SK-N-SH (cell line): ENCODE data around the gene CPEB1. TPM values are rescaled to one million over a fixed set of nuclear protein-coding genes. Genes with fewer than 3 reads are reported as not detected.
A peak's percentile ranks its signal among the peaks of the same experiment; 100 is the strongest.

ENCODE experiments used
- CTCF ChIA-PET: fragments of 300-600, 350-600 bp; formaldehyde crosslinking; extraction: SDS; loops from one replicate; lab custom pipeline; 2021; lab: Yijun Ruan, JAX
- POLR2A ChIA-PET: fragments of 350-600 bp; sonication (Branson Sonifier 250); formaldehyde crosslinking; extraction: SDS; loops from one replicate; lab custom pipeline; 2020; ENCODE audit warnings: antibody characterized with exemption, inconsistent platforms; lab: Yijun Ruan, JAX
- DNase-seq: peaks from one replicate; pipeline ENCODE4 v3.0.0; 2012
- H2AFZ ChIP-seq: fragments of 200-600 bp; sonication (generic); 2 replicates; pipeline ENCODE4 v1.8.1; 2016; ENCODE audit warnings: antibody characterized with exemption, mild to moderate bottlenecking, low read depth
- H3F3A ChIP-seq: fragments of 200-600 bp; sonication (generic); replicated peaks from 2 replicates; pipeline ENCODE3; 2016; ENCODE audit warnings: antibody characterized with exemption, mild to moderate bottlenecking; ENCODE audit not compliant: insufficient read depth
- H3K27ac ChIP-seq, 2 experiments: fragments of 200-500 bp in 1 of 2; fragments of 200-600 bp in 1 of 2; sonication (Bioruptor generic) in 1 of 2; sonication (generic), shearing (Covaris generic) in 1 of 2; 2 replicates each; pipeline versions ENCODE4 v1.5.1 to v1.6.1; 2014 to 2016; ENCODE audit warnings: low read depth in 2 of 2, inconsistent platforms in 1 of 2, low read length in 1 of 2, mild to moderate bottlenecking in 1 of 2, mixed read lengths in 1 of 2
- H3K27me3 ChIP-seq: fragments of 200-600 bp; sonication (generic), shearing (Covaris generic); 2 replicates; pipeline ENCODE4 v1.6.1; 2016; ENCODE audit warnings: mixed run types; ENCODE audit not compliant: insufficient read depth
- H3K36me3 ChIP-seq, 2 experiments: fragments of 200-500 bp in 1 of 2; fragments of 200-600 bp in 1 of 2; sonication (Bioruptor generic) in 1 of 2; sonication (generic) in 1 of 2; replicated peaks in 1 of 2; 2 replicates each; pipeline versions ENCODE3 to v1.5.1; 2014 to 2016; ENCODE audit warnings: low read length in 1 of 2, mild to moderate bottlenecking in 1 of 2; ENCODE audit not compliant: insufficient read depth in 2 of 2, control insufficient read depth in 1 of 2
- H3K4me1 ChIP-seq, 2 experiments: fragments of 200-500 bp in 1 of 2; fragments of 200-600 bp in 1 of 2; sonication (Bioruptor generic) in 1 of 2; sonication (generic), shearing (Covaris generic) in 1 of 2; 2 replicates each; pipeline versions ENCODE4 v1.5.1 to v1.6.1; 2014 to 2016; ENCODE audit warnings: low read depth in 1 of 2, low read length in 1 of 2, mixed run types in 1 of 2; ENCODE audit not compliant: insufficient read depth in 2 of 2, control insufficient read depth in 1 of 2
- H3K4me2 ChIP-seq: fragments of 200-600 bp; sonication (generic), shearing (Covaris generic); 2 replicates; pipeline ENCODE4 v1.6.1; 2017; ENCODE audit warnings: mixed run types
- H3K4me3 ChIP-seq, 2 experiments: fragments of 200-500 bp in 1 of 2; fragments of 200-600 bp in 1 of 2; sonication (Bioruptor generic) in 1 of 2; sonication (generic), shearing (Covaris generic) in 1 of 2; 2 replicates each; pipeline versions ENCODE4 v1.5.1 to v1.8.1; 2014 to 2016; ENCODE audit warnings: low read depth in 2 of 2, inconsistent platforms in 1 of 2, low read length in 1 of 2, mild to moderate bottlenecking in 1 of 2, mixed read lengths in 1 of 2, moderate library complexity in 1 of 2
- H3K79me2 ChIP-seq: fragments of 200-600 bp; sonication (generic); 2 replicates; pipeline ENCODE4 v1.8.1; 2017; ENCODE audit warnings: mild to moderate bottlenecking; ENCODE audit not compliant: insufficient read depth
- H3K9ac ChIP-seq: fragments of 200-600 bp; sonication (generic); 2 replicates; pipeline ENCODE4 v1.6.1; 2017; ENCODE audit warnings: mixed run types
- H3K9me2 ChIP-seq: fragments of 200-600 bp; sonication (generic); 2 replicates; pipeline ENCODE4 v1.6.1; 2017; ENCODE audit warnings: mixed run types
- H3K9me3 ChIP-seq: fragments of 200-600 bp; sonication (generic); 2 replicates; pipeline ENCODE4 v1.6.1; 2017; ENCODE audit warnings: mixed run types, mild to moderate bottlenecking, moderate library complexity
- H4K20me1 ChIP-seq: fragments of 200-600 bp; sonication (generic); 2 replicates; pipeline ENCODE4 v1.6.1; 2017; ENCODE audit warnings: mild to moderate bottlenecking, mixed run types; ENCODE audit not compliant: insufficient read depth
- CHD2 ChIP-seq: fragments of 150-350 bp; IDR thresholded peaks from 2 replicates; pipeline ENCODE4 v1.6.1; 2018; ENCODE audit warnings: low read length; ENCODE audit not compliant: partially characterized antibody
- ELF1 ChIP-seq: IDR thresholded peaks from 2 replicates; pipeline ENCODE4 v1.4.0; 2012
- EP300 ChIP-seq, 2 experiments: IDR thresholded peaks; 2 replicates each; pipeline versions ENCODE4 v1.4.0 to v1.6.1; 2012; ENCODE audit warnings: borderline replicate concordance in 1 of 2, low read depth in 1 of 2, low read length in 1 of 2
- FOXJ3 ChIP-seq: sonication (generic); formaldehyde crosslinking; IDR thresholded peaks from 2 replicates; pipeline ENCODE4 v1.5.1; 2020; ENCODE audit warnings: mild to moderate bottlenecking, missing genetic modification reagents
- FOXM1 ChIP-seq: IDR thresholded peaks from 2 replicates; pipeline ENCODE4 v1.4.0; 2012; ENCODE audit warnings: low read depth, mild to moderate bottlenecking
- GABPA ChIP-seq: IDR thresholded peaks from 2 replicates; pipeline ENCODE4 v1.4.0; 2012; ENCODE audit warnings: low read depth, mild to moderate bottlenecking
- GATA2 ChIP-seq: sonication (generic); formaldehyde crosslinking; IDR thresholded peaks from 2 replicates; pipeline ENCODE4 v1.5.0; 2020; ENCODE audit warnings: mild to moderate bottlenecking, missing genetic modification reagents
- MEF2A ChIP-seq: IDR thresholded peaks from 2 replicates; pipeline ENCODE4 v1.4.0; 2012; ENCODE audit warnings: low read depth, borderline replicate concordance
- MXI1 ChIP-seq: IDR thresholded peaks from 2 replicates; pipeline ENCODE4 v1.6.1; 2012; ENCODE audit warnings: mild to moderate bottlenecking, low read depth, low read length, improper control_type of control experiment
- NRF1 ChIP-seq: IDR thresholded peaks from 2 replicates; pipeline ENCODE4 v1.6.1; 2012; ENCODE audit warnings: low read depth, mild to moderate bottlenecking, low read length
- RAD21 ChIP-seq: IDR thresholded peaks from 2 replicates; pipeline ENCODE4 v1.6.1; 2012; ENCODE audit warnings: mild to moderate bottlenecking, low read length
- RCOR1 ChIP-seq: fragments of 150-350 bp; IDR thresholded peaks from 2 replicates; pipeline ENCODE4 v1.6.1; 2017; ENCODE audit warnings: antibody characterized with exemption, low read length
- RXRA ChIP-seq: IDR thresholded peaks from 2 replicates; pipeline ENCODE4 v1.4.0; 2012; ENCODE audit warnings: low read depth, mild to moderate bottlenecking, borderline replicate concordance
- SIN3A ChIP-seq: IDR thresholded peaks from 2 replicates; pipeline ENCODE4 v1.6.1; 2012; ENCODE audit warnings: low read depth, mild to moderate bottlenecking, low read length, moderate library complexity, borderline replicate concordance
- SMC3 ChIP-seq: IDR thresholded peaks from 2 replicates; pipeline ENCODE4 v1.6.1; 2012; ENCODE audit warnings: low read depth, low read length, improper control_type of control experiment
- TAF1 ChIP-seq: IDR thresholded peaks from 2 replicates; pipeline ENCODE4 v1.6.1; 2012; ENCODE audit warnings: low read depth, mild to moderate bottlenecking, low read length, moderate library complexity, borderline replicate concordance
- TEAD4 ChIP-seq: IDR thresholded peaks from 2 replicates; pipeline ENCODE4 v1.4.0; 2012; ENCODE audit warnings: mild to moderate bottlenecking, borderline replicate concordance; ENCODE audit not compliant: insufficient read depth
- YY1 ChIP-seq: IDR thresholded peaks from 2 replicates; pipeline ENCODE4 v1.4.0; 2012; ENCODE audit warnings: low read depth, mild to moderate bottlenecking
- WGBS: methylation state at CpG from one replicate; pipeline ENCODE4 v1.1.6; 2017; ENCODE audit warnings: low lambda C conversion rate; 5-methylcytosine and 5-hydroxymethylcytosine counted together
- polyA plus RNA-seq, 3 experiments: library from polyadenylated mRNA; depleted of rRNA; stranded (reverse); fragments of >200 nt; gene quantifications; 2 replicates each; pipeline ENCODE4 v1.2.3, GENCODE V29; 2012
- TF ChIP-seq, protein P1 (sequence below): IDR thresholded peaks from 2 replicates; pipeline ENCODE4 v1.4.0; 2012; ENCODE audit warnings: low read depth
- TF ChIP-seq, protein P2 (sequence below): fragments of 200-600 bp; sonication (generic); IDR thresholded peaks from 2 replicates; pipeline ENCODE4 v1.6.1; 2017; ENCODE audit warnings: antibody characterized with exemption, mild to moderate bottlenecking, moderate library complexity
- TF ChIP-seq, protein P3 (sequence below): IDR thresholded peaks from 2 replicates; pipeline ENCODE4; 2012

Gene CPEB1
- polyA plus RNA-seq, 1 of the 3 experiments (the other 2 are of a cell fraction) = 2.6 TPM

DNA sequence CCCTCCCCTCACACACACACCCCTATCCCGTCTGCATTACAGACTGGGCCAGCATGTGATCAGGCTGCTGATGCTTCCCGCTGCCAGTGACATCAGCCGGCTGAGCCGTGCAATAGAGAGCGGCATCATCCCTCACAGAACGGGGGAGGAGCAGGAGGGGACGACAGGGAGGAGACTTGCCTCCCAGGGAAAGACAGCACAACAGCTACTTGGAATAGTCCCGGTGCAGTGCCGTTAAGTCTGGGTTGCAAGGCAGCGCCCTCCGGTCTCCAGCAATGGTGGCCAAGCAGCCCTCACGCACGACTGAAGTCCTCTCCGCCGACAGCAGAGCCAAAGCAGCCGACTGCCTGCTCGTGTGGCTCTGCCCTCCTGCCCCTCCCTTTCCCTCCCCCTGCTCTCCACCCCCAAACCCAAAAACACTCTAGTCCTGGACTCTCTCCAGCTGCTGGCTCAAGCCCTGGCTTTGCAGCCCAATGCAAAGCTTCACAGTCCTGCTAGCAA is 75.4 kb downstream of the CPEB1 start (continued):
- TF ChIP-seq NRF1 = no peak
- TF ChIP-seq, protein P1, sequence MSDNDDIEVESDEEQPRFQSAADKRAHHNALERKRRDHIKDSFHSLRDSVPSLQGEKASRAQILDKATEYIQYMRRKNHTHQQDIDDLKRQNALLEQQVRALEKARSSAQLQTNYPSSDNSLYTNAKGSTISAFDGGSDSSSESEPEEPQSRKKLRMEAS = peak; percentile 86
- no peak for TF ChIP-seq SMC3
- TF ChIP-seq GABPA = no peak
- no peak for TF ChIP-seq GATA2 (CRISPR knock-in tag)
- no peak for TF ChIP-seq EP300 (IDR thresholded peaks at IDR 0.05; ENCODE audit: borderline replicate concordance in 1 of 2, low read depth in 1 of 2, low read length in 1 of 2)
- 0 out of 2 replicates have a peak, but pooled peaks have one; percentile 19 for TF ChIP-seq RCOR1
- TF ChIP-seq RAD21 = no peak

DNA sequence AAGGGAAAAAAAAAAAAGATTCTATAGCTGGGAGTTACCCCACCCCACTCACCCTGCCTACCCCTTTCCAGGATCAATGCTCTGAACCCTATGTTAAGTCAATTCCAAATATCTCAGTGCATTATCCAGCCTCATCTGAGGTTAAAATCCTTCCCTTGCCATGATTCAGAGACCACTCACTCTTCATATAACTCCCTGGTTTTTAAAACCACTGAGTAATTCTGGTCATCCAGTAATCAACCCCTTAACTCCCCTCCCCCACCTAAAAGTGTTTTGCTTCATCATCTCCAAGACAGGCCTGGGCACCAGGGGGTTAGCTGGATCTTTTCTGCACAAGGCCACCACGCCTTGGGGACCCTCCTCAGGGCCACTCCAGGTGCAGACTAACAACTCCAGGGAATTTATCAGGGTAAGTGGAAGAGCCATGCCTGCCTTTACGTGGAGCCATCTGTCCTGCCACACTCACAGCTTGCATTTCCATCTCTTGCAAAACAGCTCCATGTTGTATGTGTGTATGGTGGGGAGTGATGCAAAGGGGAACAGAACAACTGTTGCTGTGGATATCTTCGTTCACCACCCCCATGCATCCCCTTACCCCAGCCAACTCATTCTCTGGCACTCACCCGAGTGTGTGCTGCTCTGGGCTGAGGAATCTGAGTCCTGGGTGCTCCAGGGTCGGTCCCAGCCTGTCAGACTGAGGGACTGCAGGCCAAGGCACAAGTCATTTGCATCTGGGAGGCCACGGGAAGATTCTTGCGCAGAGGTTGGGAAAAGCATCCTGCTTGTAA is 76.2 kb downstream of the CPEB1 start:
- H2AFZ ChIP-seq = peak overlapping the region; percentile 89
- POLR2A ChIA-PET = interaction anchor here (3.7 kb wide), 1 partner anchor 31 kb away, joined by 17 read pairs; the partner anchor contains the start of gene RPS17
- 67% methylated on average over 7 of the region's 7 CpGs for WGBS

More for the DNA sequence above, 76.2 kb downstream of the CPEB1 start:
- peaks cover 9 to 21% of the 10 kb centered on the region in 2 experiments; a peak in 2 of 4 replicates for H3K4me1 ChIP-seq
- no peaks in the 10 kb centered on the region for H3K36me3 ChIP-seq
- peak; percentile 42 for DNase-seq
- H3F3A ChIP-seq = no peaks in the 10 kb centered on the region
- peak overlapping the region; percentile 72 for H3K4me2 ChIP-seq
- H3K9ac ChIP-seq = peak overlapping the region; percentile 50; the same call in 1 of the 2 replicates
- CTCF ChIA-PET = interaction anchor here (1.2 to 4.1 kb wide), 3 partner anchors 28 to 429 kb away, joined by 3 to 15 read pairs (median 7); partner anchors contain the start of gene RPS17
- no peaks in the 10 kb centered on the region for H3K27me3 ChIP-seq
- H3K9me2 ChIP-seq = no peaks in the 10 kb centered on the region
- H3K79me2 ChIP-seq = no peaks in the 10 kb centered on the region
- no peaks in the 10 kb centered on the region for H3K9me3 ChIP-seq
- H4K20me1 ChIP-seq = no peaks in the 10 kb centered on the region
- TF ChIP-seq FOXJ3 (CRISPR knock-in tag) = no peak
- no peak for TF ChIP-seq RXRA
- TF ChIP-seq CHD2 = no peak
- no peak for TF ChIP-seq ELF1
- no peak for TF ChIP-seq YY1
- TF ChIP-seq TAF1 = no peak
- no peak for TF ChIP-seq MEF2A
- TF ChIP-seq, protein P2, sequence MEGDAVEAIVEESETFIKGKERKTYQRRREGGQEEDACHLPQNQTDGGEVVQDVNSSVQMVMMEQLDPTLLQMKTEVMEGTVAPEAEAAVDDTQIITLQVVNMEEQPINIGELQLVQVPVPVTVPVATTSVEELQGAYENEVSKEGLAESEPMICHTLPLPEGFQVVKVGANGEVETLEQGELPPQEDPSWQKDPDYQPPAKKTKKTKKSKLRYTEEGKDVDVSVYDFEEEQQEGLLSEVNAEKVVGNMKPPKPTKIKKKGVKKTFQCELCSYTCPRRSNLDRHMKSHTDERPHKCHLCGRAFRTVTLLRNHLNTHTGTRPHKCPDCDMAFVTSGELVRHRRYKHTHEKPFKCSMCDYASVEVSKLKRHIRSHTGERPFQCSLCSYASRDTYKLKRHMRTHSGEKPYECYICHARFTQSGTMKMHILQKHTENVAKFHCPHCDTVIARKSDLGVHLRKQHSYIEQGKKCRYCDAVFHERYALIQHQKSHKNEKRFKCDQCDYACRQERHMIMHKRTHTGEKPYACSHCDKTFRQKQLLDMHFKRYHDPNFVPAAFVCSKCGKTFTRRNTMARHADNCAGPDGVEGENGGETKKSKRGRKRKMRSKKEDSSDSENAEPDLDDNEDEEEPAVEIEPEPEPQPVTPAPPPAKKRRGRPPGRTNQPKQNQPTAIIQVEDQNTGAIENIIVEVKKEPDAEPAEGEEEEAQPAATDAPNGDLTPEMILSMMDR = no peak
- no peak for TF ChIP-seq SMC3
- TF ChIP-seq SIN3A = no peak
- TF ChIP-seq FOXM1 = no peak
- no peak for TF ChIP-seq GABPA
- TF ChIP-seq RAD21 = no peak
- TF ChIP-seq, protein P3, sequence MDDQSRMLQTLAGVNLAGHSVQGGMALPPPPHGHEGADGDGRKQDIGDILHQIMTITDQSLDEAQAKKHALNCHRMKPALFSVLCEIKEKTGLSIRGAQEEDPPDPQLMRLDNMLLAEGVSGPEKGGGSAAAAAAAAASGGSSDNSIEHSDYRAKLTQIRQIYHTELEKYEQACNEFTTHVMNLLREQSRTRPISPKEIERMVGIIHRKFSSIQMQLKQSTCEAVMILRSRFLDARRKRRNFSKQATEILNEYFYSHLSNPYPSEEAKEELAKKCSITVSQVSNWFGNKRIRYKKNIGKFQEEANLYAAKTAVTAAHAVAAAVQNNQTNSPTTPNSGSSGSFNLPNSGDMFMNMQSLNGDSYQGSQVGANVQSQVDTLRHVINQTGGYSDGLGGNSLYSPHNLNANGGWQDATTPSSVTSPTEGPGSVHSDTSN = no peak
- TF ChIP-seq, protein P1 = no peak
- no peak for TF ChIP-seq MXI1
- TF ChIP-seq TEAD4 = no peak
- peak overlapping the region; percentile 10 to 56; a peak in 2 of 4 replicates for H3K27ac ChIP-seq
- H3K4me3 ChIP-seq = peak overlapping the region; percentile 41 to 47
